HG03558 (cell line): ENCODE measurements around the gene ANKMY2.
"Not testable (repeated sequence)": the region's sequence is repeated elsewhere in the genome, so short reads cannot be mapped to it uniquely, and the experiment has no call there.

Experiments
- ATAC-seq: cut with Tn5 transposase; IDR thresholded peaks from one replicate; pipeline ENCODE4 v1.9.1; 2021; ENCODE audit warnings: moderate number of reproducible peaks; ENCODE audit not compliant: unreplicated experiment; ENCODE audit errors: extremely low read depth

Gene ANKMY2

GRCh38 chr7:16645593-16646471 lies at the start of gene ANKMY2, which contains the start of gene BZW2:
TSS of gene ANKMY2 (minus strand) at chr7:16645754. CDS start at chr7:16645573, 181 bp downstream.
TSS of gene BZW2 (plus strand) at chr7:16646181. CDS start at chr7:16665444, 19,263 bp downstream.
- ATAC-seq: peak; percentile 95

DNA sequence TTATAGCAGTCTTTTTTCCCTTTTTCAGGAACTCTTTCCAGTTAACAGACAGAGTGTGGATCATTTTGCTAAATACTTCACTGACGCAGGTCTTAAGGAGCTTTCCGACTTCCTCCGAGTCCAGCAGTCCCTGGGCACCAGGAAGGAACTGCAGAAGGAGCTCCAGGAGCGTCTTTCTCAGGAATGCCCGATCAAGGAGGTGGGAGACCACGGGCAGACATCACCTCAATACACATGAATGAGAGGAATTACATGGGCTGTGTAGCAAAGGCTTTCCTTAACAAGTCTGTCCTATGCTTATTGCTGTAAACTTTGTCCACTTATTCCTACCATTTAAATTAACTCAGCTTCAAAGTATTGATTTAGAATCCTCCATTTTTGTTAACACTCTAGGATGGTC lies 49.3 kb upstream of the ANKMY2 start:
- no peak for ATAC-seq

GRCh38 chr7:16693601-16694318 lies 48.2 kb upstream of the ANKMY2 start:
- ATAC-seq: no peak

DNA sequence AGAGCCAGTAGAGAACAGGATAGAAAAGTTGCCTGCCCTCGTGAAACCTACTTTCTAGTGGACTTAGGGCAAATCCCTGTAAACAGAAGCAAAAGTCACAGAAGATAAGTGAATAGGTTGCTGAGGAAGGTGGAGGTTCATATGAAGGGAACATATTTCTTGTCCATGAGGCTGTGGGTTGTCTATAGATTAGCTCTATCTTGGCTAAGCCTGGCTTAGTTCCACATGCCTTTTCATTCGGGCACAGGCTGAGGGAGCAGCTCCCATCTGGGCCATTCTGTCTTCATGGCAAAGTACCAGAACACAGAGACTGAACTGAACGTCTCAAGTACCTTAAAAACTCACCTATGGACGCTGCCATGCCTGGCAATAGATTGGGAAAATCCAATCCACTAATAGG lies 45.7 kb upstream of the ANKMY2 start:
- no peak for ATAC-seq

DNA sequence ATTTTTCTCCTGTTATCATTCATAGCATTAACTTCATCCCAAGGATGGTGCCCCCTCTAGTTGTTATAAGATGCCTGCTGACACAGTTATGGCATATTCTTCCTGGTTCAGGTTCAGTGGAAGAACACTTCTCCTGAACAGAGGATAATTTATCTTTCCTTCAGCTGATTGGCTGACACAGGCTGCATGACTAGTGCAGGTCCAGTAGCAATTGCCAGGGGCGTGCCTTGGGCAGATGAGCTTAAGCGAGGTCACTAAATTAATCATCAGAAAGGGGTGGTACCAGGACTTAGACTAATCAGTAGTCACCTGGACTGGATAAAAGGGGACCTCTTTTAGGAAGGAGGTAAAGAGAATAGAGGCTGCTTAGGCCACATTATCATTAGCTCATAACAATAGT lies 42.7 kb upstream of the ANKMY2 start:
- ATAC-seq: no peak

DNA sequence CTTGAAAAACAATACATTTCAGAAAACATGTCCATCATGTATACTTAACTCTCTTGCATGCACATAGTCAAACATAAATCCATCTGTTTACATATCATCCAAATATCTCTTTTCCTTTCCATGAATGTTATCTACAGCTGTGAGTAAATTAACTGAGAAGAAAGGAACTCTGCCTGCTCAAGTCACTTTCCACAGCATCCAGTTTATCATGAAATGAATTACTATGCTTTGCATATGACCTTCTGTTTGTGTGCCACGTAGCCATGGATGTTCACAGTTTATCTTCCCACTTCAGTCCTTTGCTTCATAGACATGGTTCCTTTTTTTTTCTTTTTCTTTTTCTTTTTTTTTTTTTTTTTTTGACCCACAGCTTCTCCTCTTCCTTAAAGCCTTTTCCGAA lies 40.0 kb upstream of the ANKMY2 start:
- no peak for ATAC-seq

DNA sequence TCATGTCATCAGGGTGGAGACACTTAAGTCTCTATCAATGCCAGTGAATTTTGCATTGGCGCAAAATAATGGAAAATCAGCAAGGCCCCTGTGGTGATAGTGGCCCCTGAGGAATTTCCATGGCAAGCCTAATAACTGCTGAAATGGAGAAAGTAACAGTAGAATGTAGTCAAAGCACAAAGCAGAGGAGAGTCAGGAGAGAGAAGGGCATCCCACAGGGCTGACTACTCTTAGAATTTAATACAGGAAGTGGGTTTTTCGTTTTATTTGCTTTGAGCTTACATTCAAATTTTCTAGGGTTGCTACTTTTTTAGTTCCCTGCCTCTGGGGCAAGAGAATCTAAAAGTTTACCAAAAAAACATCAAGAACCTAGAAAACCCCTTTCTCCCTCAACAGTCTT lies 39.4 kb upstream of the ANKMY2 start:
- ATAC-seq: no peak

DNA sequence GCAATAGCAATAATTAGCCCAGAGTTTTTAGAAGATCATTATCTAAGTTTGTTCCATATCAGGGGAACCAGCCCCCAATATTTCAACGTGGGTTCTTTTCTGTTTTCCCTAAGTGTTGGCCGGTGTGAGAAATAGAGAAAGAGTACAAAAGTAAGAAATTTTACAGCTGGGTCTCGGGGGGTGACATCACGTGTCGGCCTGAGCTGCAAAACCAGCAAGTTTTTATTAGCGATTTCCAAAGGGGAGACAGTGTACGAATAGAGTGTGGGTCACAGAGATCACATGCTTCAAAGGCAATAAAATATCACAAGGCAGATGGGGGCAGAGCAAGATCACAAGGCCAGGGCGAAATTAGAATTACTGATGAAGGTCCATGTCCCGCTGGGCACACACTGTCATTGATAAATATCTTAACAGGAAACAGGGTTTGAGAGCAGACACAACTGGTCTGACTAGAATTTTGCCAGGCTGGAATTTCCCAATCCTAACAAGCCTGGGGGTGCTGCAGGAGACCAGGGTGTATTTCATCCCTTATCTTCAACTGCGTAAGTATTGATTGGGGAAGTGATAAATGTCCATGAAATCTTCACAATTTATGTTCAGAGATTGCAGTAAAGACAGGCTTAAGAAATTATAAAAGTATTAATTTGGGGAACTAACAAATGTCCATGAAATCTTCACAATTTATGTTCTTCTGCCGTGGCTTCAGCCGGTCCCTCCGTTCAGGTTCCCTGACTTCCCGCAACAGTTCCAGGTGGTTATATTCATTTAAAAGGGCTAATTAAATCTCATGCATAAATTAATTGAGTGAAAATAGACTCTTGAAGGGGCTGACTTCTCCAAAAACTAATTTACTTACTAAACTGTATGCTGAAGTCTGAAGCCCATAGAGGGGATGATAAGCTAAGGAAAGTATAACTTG lies 33.4 kb upstream of the ANKMY2 start:
- not testable (repeated sequence) for ATAC-seq

- no peak for ATAC-seq
Observed at GRCh38 chr7:16677978-16678494, 32.5 kb upstream of the ANKMY2 start.

- no peak for ATAC-seq
Observed at GRCh38 chr7:16675277-16675676, 29.7 kb upstream of the ANKMY2 start.

GRCh38 chr7:16671811-16672210 lies 26.3 kb upstream of the ANKMY2 start:
- no peak for ATAC-seq

GRCh38 chr7:16670731-16671344 lies 25.3 kb upstream of the ANKMY2 start:
- no peak for ATAC-seq

DNA sequence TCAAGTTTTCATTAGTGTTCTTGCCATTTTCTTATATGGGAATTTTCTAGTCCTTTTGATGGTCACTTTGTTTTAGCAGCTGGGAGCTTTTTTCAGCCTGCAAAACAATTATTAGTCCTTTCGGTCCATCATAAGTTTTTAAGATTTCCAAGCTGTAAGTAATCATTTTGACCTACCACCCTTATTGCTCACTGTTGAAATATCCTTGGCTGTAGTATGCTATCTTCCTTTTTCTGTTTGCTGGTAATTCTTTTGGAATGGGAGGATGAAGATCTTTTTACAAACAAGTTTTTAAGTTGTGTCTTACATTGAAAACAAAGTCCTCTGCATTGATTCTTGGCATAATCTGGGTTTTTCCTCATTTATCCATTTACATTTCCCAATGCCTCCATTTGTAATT lies 24.5 kb upstream of the ANKMY2 start:
- ATAC-seq: no peak

GRCh38 chr7:16669581-16669980 lies 24.0 kb upstream of the ANKMY2 start:
- no peak for ATAC-seq

DNA sequence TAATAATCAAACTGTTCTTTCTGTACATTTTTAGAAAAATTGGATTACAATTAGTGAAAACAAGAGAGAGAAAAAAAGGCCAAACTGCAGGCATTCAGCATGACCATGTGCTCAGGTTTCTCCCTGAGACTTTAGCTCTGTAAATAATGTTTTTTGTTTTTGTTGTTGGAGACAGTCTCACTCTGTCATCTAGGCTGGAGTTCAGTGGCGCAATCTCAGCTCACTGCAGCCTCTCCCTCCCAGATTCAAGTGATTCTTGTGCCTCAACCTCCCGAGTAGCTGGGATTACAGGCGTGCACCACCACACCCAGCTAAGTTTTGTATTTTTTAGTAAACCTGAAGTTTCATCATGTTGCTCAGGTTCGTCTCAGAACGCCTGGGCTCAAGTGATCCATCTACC lies 23.4 kb upstream of the ANKMY2 start:
- no peak for ATAC-seq

GRCh38 chr7:16668049-16668858 lies 22.7 kb upstream of the ANKMY2 start:
- no peak for ATAC-seq

DNA sequence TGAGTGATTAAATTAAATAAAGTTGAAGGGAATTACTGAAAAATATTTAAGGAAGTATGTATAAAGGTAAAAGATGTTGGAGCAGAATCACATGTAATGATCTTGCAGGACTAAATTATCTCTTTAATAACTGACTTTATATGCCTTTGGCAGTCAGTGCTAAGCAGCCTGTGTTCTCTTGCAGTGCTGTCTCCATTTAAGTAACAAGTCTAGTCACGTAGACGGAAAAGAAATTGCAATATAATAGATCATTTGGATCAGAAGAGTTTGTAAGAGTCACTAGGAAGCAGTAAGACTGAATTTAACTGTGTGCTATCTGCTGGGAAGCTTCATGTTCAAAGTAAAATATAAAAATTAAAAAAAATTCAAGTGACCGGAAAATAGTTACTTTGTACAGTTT lies 21.8 kb upstream of the ANKMY2 start:
- ATAC-seq: no peak

DNA sequence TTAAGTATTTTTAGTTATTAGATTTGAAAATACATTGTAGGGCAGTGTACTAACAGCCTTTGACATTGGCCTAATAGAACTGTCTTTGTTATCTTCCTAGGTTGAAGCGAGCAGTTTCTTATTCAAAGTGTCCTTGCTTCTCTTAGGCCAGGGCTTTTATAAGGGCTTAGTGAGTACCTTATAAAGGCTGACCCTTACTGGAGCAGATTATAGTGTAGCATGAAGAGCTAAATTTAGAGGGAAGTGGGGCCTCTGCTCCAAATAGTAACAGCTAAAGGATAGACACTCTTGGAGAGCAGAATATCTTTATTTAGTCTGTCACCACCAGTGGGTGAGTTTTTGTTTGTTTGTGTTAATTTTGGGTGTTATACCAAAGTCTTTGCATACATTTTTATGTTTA lies 16.4 kb upstream of the ANKMY2 start:
- ATAC-seq: no peak
